Spleen (tissue), 7 donors: Measurements from ENCODE around the gene UBL4A.

ENCODE experiments used
- POLR2A ChIP-seq, 3 donors: fragments of 450-650 bp; IDR thresholded peaks; one replicate each; pipeline ENCODE4 v1.5.1; 2017; ENCODE audit warnings: antibody characterized with exemption in 3 of 3, mild to moderate bottlenecking in 1 of 3
- POLR2AphosphoS5 ChIP-seq, 3 donors: sonication (generic); formaldehyde crosslinking; IDR thresholded peaks; one replicate each; pipeline ENCODE4 v1.5.1; 2017; ENCODE audit warnings: antibody characterized with exemption in 3 of 3
- TF ChIP-seq, protein P1 (sequence below), 11 experiments: fragments of 200-600 bp in 7 of 11; fragments of 450-650 bp in 4 of 11; sonication (generic) in 4 of 11; IDR thresholded peaks in 8 of 11; conservative IDR thresholded peaks in 3 of 11; 1 replicate in 7 of 11; 2 replicates in 4 of 11; pipeline versions ENCODE4 v1.4.0 to v1.8.0; 2016 to 2021; ENCODE audit warnings: antibody characterized with exemption in 11 of 11, inconsistent platforms in 4 of 11, mild to moderate bottlenecking in 1 of 11
- donor health status: DM: no; HTN: no; CAD: no; lungs with moderate emphysema.
- donor health status: DM: no; HTN: no; CAD: no.
- donor health status: DM: no; HTN: no; CAD: no.

DNA sequence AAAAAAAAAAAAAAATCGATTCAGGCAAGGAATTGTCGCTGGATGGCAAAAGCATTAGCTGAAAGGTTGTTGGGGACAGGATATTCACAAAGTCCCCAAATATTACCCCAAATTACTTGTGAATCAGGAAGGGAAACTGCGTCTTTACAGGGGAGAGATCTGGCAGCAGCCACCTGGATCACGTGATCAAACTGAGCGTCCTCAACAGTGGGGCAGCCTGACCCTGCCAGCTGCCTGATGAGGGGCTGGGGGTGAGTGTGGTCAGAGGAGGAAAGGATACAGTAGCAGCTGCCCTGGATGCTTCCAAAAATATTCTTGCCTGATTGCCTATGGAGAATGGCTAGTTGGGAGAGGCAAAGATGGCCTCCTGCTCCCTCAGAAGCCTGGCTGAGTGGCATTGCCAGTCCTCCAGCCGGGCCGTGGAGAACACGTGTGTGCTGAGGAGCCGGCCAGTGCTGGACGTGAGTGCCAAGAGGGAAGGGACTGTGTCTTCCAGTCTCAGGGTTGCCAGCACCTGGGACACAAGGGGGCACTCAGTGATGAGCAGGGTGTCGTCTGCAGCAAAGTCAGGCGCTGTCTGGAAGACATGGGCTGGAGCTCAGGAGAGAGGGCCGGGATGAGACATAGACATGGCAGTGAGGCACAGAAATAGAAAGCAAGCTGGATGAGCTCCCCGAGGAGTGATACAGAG lies 4.4 kb downstream of the UBL4A start:
- TF ChIP-seq POLR2A (IDR thresholded peaks at IDR 0.05) (no peak), POLR2AphosphoS5 (IDR thresholded peaks at IDR 0.05) (no peak)
- TF ChIP-seq, protein P1, sequence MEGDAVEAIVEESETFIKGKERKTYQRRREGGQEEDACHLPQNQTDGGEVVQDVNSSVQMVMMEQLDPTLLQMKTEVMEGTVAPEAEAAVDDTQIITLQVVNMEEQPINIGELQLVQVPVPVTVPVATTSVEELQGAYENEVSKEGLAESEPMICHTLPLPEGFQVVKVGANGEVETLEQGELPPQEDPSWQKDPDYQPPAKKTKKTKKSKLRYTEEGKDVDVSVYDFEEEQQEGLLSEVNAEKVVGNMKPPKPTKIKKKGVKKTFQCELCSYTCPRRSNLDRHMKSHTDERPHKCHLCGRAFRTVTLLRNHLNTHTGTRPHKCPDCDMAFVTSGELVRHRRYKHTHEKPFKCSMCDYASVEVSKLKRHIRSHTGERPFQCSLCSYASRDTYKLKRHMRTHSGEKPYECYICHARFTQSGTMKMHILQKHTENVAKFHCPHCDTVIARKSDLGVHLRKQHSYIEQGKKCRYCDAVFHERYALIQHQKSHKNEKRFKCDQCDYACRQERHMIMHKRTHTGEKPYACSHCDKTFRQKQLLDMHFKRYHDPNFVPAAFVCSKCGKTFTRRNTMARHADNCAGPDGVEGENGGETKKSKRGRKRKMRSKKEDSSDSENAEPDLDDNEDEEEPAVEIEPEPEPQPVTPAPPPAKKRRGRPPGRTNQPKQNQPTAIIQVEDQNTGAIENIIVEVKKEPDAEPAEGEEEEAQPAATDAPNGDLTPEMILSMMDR (IDR thresholded peaks at IDR 0.05 in 8 of 11, conservative IDR thresholded peaks at IDR 0.05 in 3 of 11): no peak
